Measurements from ENCODE around the gene EIF4EBP2.
A peak's percentile ranks its signal among the peaks of the same experiment; 100 is the strongest.

EIF4EBP2 gene

DNA sequence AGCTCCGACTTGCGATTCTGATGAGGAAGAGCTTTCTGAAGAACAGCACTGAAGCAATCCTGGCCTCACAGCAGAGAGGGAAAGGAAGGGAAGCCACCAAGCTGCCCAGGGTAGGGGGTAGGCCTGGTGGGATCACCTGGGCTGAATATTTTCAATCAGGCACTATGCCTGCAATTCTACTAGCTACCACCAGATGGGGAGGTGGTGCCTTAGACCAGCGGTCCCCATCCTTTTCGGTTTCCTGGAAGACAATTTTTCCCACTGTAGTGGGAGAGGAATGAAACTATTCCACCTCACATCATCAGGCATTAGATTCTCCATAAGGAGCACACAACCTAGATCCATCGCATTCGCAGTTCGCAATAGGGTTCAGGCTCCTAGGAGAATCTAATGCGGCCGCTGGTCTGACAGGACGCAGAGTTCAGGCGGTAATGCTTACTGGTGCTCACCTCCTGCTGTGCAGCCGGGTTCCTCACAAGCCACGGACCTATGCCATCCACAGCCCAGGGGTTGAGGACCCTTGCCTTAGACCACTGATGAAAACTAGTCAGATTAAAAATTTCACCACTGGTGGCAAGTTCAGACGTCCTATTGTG lies 24.3 kb upstream of the EIF4EBP2 start:
- no peak for DNase-seq (ENCODE audit: low read depth)

DNA sequence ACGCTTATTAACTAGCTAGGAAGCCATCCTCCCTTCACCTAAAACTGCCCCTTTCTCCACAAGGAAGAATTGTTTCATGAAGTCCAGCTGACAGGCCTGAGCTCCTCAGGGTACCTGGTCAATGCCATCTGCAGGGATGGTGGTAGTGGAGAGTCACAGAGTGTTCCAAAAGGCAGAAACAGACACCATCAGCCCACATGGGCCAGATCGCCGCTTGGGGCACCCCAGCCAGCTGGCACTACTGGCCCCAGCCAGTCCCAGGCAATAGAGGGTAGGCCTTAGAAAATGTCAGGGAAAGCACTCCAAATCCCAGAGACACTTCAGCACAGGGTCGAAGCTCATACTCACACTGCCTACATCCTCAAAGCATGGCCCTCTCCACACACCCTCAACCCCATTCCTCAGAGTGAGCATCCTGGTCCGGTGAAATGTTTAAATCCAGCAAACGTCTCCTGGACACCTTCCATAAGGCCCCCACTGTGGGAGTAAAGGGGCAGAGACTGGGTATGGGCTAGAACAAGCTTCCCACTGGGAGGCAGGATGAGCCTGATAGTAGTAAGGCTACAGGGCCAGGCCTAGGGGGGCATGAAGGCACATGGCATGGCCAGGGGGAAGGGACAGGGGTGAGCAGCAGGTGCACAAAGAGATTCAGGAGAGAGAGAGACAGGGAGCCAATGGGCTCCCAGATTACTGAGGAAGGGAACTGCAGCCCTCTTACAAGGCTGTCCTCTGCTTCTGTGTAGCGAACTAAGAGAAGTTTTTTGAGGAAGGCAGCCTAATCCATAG lies 23.4 kb upstream of the EIF4EBP2 start:
- no peak for DNase-seq (ENCODE audit: low read depth)

DNA sequence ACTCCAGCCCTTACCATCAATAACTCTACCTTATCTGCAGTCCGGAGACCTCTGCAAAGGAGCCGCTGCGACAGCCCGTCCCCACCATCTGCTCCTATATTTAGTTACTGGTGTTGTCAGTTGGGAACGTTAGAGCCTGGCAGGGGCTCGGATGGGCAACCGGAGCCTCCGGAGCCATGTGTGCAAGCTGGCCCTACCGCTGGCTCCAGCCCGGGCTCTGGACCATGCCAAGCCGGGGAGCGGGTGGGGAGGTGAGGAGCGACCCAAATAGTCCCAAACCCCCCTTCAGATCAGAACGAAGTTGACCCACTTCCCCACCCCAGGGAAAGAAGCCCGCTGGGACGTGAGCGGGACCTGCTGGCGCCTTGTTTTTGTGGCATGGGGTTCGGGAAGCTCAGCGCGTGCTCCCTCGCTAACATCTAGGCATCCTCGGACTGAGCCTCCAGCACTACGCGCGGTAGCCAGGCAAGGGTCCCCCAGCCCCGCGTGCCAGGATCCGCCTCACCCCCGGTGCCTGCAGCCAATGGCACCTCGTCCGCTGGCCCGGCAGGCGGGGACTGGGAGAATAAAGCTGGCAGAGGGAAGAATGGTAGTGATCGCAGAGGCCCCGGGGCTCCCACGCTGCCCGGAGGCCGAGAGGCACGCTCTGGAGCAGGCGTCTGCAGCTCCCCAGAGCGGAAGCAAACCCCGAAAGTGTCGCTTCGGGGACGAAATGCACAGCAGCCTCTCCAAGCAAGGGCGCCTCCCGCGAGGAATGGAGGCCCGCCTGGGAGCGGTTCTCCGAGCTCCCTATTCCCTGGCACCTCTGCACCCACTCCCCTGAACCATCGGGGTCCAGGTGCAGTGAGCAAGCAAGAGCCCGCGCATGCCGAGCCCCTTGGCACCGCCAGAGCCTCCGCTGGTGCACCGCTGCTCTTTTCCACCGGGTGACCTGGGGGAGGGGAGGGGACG lies 22.2 kb upstream of the EIF4EBP2 start:
- peak; percentile 13 for DNase-seq (ENCODE audit: low read depth)

DNA sequence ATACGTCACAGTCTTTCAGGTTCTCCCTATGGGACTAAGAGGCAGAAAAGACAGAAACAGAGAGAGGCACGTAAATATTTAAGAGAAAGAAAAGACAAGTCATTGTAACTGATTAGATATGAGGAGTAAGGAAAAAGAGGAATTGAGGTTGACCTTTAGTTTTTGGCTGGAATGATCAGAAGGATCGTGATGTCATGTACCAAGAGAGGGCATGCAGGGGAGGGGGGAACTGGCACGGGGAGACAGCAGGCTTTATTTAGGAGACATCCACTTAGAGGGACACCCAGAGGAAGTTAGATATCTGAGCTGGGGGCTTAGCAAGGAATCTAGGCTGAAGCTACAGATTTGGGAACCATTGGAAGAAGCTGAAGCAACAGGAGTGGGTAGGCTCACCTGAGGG lies 12.3 kb upstream of the EIF4EBP2 start:
- no peak for DNase-seq (ENCODE audit: low read depth)

DNA sequence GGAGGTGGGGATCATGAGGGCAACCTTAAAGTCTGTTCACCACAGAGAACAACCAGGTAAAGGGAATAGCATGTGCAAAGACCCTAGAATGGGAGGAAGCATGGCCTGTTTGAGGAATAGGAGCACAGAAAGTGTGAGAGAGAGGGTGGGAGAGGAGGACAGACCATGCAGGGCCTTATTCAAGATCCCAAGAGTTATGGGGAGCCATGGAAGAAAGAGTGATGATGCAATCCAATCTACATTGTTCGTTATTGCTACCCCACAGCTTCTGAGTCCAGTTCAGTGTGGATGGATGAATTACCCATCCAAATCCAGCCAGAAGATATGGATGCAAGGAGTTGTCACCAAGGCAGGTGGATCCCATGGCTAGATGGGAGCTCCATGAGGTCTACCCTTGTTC lies 7.8 kb upstream of the EIF4EBP2 start:
- DNase-seq (ENCODE audit: low read depth): no peak

DNA sequence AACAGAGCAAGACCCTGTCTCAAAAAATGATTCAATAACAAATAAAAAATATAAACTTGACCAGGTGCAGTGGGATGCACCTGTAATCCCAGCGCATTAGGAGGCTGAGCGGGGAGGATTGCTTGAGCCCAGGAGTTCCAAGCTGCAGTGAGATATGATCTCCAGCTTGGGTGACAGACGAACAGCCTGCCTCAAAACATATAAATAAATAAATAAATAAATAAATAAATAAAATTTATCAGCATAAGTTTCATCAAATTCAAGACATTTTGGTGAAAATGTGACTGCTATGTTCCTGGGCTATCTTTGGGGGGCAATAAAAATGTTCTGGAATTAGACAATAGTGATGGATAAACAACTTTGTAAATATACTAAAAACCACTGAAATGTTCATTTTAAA lies 4.8 kb upstream of the EIF4EBP2 start:
- no peak for DNase-seq (ENCODE audit: low read depth)

DNA sequence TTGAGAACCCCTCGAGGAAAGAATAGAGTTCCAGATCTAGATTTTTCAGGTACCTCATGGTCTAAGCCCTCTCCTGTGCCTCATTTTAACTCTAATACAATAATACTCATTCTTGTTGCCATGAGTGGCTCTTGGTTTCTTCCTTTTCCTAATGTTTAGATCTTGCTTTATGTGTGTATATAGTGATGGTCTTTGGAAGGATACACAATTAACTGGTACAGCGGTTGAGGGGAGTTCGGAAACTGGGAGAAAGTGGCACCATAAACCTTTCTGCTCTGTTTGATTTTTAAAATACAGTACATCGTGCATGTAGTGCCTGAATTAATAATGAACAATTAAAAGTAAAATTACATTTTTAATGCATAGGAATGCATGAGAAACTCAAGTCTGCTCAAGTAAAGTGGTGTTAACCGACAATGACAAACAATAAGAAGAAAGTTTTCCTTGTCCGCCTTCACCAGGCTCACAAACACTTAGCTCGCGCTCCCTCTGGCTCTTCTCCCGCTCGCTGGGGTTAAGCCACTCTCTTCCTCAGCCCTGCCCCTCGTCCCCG lies 386 bp upstream of the EIF4EBP2 start:
- no peak for DNase-seq (ENCODE audit: low read depth)

DNA sequence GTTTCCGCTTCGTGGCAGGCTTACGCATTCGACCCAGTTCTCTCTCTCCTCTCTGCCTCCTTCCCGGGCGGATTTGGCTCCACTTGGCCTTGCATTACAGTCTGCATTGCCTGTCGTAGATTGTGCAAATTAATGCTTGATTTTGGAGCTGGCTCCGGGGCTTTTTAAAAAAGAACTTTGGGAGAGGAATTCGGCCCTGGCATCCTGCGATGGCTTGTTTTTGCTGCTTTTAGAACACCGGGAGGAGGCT lies 767 bp downstream of the EIF4EBP2 start:
- DNase-seq (ENCODE audit: low read depth): no peak

DNA sequence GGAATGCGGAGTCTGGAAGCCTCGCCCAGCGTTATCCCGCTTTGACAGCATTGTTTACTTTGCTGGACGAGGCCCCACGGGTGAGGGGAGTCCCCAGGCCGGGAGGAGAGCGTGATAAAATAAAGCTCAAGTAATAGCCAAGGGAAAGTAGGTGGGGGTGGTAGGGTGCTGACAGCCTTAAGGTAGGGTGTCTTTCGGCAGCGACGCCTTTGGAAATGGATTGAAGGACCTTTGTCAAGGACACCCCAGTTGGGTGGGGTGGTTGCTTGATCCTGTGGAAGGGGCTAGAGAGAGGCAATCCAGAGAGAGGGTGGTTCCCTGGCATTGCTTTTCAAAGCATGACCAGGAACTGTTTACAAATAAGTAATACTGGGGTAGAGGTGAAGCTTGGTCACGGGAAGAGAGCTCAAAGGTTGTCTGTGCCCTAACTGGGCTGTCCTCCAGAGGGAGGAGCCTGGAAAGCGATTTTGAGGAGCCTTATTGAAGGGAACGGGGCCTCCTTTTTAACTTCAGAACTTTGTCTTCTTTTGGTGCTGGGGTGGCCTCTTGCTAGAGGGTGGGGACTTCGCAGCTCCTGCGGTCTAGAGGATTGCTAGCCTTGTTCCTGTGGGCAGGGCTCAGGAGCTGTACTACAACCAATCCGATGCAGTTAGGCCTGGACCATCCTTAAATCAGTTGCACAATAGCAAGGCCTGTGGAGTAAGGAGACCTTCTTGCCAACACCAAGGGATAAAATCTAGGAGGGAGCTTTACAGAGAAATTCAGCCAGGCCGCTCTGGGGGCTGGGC lies 1.3 kb downstream of the EIF4EBP2 start:
- DNase-seq (ENCODE audit: low read depth): no peak

DNA sequence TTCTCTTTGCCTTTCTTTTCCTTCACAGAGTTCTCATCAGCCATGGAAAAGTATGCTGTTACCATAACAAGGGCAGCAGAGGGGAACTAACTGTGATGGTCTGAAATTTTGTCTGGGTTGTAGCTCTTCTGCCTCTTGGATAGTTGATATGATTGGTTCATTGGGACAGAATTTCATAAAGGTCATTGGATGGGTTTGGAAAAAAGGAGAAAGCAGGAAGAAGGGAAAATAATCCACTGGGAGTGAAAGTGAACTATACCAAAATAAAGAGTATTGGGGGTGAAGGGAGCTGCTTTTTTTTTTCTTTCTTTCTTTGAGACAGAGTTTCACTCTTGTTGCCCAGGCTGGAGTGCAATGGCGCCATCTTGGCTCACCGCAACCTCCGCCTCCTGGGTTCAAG lies 5.8 kb downstream of the EIF4EBP2 start:
- no peak for DNase-seq (ENCODE audit: low read depth)

DNA sequence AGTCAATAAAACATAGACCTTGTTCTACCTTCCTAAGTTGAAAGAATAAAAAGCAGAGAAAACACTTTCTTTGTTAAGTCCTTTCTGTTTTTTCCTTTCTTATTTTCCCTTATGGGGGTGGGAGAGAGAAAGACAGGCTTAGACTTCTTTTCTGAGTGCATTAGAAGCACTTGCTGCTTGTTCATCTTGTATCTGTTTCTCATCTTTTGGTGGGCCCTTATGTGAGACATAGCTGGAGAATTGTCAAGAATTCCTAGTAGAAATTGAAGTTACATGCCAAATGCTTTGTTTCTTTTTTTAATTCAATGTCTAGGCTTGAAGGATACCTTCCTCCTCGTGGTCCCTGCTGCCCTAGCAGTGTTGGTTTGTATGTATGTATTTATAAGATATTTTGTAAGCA lies 6.7 kb downstream of the EIF4EBP2 start:
- no peak for DNase-seq (ENCODE audit: low read depth)

DNA sequence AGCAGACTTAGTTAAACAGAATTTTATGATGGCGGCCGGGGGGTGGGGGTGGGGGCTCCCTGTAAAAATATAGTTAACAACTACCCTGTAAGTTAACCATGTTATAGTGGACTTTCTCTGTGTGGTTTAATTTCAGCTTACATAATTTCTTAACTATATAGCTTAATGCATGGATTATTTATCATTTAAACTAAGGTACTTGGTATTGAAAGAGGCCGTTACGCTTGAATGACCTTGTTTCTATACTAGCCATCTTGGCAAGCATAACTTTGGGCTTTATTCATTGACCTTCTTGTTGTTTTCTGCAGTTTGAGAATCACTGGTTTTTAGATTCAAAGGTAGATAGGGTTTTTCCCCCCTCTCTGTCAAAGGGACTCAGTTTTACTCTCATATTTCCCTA lies 8.4 kb downstream of the EIF4EBP2 start:
- no peak for DNase-seq (ENCODE audit: low read depth)

DNA sequence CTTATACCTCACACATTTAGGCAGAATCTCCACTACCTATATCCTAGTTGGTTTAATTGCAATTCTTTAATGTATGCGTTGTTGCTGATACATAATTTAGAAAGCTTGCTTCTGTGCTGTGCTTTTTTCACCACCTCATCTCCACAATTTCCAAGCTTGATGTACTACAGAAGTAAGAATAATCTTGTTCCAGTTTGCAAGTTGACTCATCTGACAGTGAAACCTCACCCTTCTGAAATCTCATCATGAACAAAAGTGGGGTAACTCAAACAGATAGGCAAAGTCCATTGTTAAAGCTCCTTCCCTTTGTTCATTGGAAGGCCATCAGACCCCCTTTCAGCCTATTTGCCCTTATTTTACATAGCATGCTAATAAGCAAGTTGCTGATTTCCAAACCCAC lies 13.6 kb downstream of the EIF4EBP2 start:
- no peak for DNase-seq (ENCODE audit: low read depth)

DNA sequence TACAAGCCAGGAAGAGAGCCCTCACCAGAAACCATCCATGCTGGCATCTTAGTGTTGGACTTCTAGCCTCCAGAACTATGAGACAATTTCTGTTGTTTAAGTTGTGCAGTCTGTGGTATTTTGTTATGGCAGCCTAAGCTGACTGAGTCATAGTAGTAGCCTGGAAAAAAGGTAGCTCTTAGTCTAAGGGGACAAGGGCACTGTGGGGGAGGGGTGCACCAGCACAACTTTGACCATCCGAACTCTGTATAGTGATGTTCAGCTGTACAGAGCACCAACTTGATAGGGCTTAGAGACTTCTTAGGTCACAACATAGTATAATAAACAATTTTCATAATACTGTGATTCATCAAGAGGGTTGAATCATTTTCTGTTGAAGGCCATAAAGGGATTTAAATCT lies 14.3 kb downstream of the EIF4EBP2 start:
- DNase-seq (ENCODE audit: low read depth): no peak

DNA sequence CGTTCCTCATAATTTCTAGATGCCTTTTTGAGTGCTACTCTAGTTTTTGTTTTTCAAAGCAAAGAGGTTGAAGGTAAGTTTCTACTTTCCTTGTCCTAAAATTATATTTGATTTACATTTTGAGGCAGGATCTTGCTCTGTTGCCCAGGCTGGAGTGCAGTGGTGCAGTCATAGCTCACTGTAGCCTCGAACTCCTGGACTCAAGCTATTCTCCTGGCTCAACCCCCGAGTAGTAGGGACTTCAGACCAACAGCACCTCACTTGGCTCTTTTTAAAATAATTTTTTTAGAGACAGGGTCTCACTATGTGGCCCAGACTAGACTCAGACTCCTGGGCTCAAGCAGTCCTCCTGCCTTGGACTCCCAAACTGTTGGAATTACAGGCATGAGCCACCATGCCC lies 14.8 kb downstream of the EIF4EBP2 start:
- no peak for DNase-seq (ENCODE audit: low read depth)

DNA sequence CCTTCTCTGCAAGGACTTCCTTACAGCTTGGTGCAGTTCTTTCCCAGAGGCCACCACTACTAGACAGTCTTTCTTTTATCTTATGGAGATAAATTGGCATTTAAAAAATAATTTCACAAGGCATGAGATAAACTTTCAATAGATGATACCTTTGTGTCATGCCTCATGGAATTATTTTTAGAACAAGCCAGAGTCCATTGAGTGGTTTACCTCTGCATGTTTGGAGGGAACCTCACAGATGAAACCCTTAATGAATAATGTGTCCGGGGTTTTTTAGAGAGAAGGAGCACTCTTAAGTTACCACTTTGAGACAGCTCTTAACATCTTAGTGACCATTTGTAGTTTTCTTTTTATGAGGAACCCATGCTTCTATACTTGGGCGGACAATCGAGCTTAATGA lies 20.4 kb downstream of the EIF4EBP2 start:
- no peak for DNase-seq (ENCODE audit: low read depth)

DNA sequence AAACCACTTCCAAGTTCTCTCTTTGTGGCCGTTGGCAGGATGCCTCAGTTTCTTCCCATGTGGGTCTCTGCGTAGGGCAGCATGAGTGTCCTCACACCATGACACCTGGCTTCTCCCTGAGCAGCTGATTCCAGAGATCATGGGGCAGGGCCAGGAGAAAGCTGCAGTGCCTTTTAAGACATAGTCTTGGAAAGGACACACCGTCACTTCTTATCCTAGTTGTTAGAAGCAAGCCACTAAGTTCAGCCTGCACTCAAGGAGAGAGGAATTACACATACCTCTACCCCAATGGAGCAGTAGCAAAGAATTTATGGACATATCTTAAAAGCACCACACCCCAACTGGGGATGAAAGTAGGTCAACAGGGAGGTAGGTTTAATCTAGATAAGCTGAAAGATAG lies 21.2 kb downstream of the EIF4EBP2 start:
- no peak for DNase-seq (ENCODE audit: low read depth)

DNA sequence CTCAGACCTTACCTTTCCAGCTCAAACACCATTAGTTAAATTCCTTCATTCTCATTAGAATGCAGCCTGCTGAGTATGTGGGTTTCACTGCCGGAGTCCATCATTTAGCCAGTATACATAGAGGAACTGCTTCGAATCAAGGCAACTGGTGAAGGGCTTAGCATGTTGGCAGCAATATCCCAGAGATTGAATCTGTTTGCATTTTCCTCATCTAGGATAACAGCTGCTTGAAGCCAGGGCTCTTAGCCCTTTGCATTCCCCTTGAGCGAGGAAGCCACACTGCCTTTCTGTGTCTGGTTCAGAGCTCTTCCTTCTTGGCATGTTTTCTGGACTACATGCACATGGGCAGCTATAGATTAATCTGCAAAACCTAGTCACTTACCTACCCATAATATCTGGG lies 22.9 kb downstream of the EIF4EBP2 start:
- DNase-seq (ENCODE audit: low read depth): no peak

DNA sequence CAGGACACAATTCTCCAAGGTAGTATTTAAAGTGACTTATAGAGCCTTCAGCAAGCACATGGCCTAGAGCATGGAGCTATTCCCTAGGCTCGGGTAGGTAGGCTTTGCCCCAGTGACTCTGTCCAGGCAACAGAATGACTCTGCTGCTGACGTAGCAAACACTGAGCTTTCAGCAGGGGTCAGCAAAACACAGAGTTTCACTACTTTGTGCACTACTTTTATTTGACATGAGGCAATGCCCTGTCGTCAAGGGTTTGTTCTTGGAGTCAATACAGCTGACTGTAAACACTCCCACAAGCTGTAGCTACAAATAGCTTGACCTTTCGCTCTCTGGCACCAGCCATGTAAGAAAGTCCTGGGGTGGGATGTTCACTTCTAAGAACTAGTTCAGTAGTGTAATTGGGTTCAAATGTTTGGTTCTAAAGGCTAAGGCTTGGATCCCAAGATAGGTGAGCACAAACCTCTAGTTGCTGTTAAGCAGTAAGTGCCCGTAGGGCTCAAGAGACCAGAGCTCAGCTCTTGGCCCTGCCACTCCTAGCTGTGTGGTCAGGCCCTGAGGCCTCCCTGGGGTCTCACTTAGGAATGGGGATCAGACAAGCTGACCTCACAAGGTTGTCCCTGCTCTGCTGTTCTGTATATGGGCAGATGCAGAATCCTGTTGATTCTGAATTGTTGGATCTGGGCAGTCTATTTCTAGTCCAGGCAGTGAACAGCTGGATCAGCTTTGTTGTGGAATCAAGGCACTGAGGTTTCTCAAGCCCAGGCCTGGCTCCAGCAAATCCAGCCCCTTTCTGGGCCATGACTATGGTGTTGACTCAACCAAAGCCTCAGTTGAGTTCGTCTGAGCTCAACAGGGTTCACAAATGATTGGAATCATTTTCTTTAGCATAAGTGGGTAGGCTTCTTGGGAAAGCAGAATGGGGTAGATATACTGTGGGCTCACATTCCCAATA lies 26.8 kb downstream of the EIF4EBP2 start:
- no peak for DNase-seq (ENCODE audit: low read depth)

DNA sequence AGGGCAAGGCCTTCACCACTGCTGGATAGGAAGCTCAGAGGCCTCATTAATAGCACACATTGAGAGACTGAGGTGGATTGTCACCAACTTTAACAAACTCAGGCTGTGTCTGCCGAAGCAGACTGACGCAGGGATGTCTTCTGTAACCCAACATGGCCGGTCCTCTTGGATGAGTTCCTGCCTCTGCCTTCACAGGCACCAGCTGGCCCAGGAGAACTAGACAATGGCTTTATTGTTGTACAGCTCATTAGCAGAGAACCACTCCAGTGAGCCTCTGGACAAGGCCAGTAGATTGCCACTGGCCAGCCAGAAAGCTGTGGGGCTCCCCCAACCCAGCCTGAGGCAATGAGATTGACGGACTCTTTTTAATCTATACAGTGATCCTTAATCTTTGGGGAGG lies 28.2 kb downstream of the EIF4EBP2 start:
- DNase-seq (ENCODE audit: low read depth): no peak
